Activated CD4-positive, alpha-beta T cell treated with anti-CD3 and anti-CD28 coated beads, Interleukin-2, amount 50 U/mL, for 1 hour (primary cell): Measurements from ENCODE around the gene VPS39.

Experiments
- DNase-seq: peaks from one replicate; pipeline ENCODE4 v3.0.0-alpha.2; 2020

The VPS39 gene

DNA sequence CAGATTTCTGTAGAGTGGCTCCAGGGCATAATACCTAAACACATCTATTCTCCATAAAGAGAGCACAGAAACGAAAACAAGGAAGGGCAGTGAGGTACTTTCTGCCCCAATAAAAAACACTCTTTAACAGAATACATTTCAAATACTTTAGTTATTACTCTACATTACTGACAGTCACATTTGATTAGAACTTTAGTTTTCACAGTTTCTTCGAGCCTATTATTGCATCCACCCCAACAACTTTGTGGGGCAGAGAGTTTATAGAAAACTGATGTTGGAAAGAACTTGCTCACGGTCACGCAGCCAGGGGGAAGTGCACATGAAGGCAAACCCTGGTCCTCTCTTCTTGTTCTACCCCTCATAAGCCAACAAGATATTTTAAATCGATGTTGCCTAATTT, 9.0 kb downstream of the VPS39 start:
- DNase-seq = no peak

DNA sequence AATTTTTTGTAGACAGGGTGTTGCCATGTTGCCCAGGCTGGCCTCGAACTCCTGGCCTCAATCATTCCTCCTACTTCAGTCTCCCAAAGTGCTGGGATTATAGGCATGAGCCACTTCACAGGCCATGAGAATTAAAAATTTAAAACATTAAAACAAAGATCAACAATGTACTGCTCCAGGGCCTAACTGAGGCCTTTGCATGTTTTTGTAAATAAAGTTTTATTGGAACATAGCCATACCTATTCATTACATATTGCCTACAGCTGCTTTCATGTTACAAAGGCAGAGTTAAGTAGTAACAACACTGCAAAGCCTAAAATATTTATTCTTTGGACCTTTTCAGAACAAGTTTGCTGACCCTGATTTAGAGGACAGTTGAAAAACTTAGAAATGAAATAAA, 9.6 kb downstream of the VPS39 start:
- DNase-seq = no peak

DNA sequence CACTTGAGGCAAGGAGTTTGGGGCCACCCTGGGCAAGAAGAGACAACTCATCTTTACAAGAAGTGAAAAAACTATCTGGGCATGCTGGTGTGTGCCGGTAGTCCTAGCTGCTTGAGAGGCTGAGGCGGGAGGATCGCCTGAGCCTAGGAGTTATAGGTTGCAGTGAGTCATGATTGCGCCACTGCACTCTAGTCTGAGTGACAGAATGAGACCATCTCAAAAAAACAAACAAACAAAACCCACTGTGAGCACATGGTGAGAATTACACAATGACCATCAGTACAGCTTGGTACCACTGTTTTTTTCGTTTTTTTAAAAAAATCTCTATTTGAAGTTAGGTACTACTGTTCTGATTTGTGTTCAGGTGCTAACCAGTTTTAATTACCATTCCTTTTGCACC, 13.6 kb downstream of the VPS39 start:
- DNase-seq = no peak

DNA sequence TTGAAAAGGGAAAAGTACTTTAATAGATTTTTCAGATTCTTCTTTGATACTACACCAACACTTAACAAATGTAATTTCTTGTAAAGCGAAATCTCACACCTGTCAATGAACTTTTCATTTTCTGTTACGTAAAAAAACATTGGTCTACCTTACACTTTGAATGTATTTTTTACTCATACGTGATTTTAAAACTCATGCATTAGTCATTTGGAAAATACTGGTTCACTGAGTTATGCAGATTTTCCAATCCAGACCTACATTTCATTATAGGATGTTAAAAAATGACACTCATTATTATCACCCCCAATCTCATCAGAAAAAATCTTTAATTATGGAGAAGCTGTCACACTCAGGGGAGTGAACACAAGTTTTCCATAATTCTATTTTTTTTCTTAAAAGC, 14.7 kb downstream of the VPS39 start:
- no peak for DNase-seq

DNA sequence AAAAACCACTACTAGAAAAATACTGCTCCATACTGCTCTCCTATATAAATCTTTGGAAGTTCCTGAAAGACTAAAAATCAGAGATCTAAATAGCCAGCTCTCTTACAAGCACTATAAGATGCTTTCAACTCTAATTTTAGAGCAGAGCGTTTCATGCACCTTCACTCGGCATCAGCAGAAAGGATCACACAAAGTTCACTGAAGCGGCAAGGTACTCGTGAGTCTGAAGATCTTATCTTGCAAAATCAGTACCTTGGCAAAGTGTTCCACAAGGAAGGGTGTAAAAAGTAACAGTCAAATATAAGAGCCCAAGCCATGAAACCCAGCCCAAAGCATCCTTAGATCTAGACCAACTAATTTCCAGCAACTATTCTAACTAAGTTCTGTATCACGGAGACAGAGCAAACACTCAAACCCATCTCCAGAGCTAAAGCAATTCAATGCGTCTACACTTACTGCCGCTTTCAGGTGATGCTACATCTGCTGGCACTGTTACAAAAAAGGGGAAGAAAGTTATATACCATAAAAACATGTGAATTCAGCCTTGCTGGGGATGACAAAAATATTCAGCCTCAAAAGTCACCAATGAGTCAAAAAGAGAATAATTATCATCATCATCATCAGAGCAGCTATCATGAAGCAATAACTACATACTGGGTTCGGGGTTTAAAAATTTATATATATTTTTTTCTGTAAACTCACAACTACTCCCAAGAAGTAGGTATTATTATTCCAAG, 16.3 kb downstream of the VPS39 start:
- DNase-seq = no peak

DNA sequence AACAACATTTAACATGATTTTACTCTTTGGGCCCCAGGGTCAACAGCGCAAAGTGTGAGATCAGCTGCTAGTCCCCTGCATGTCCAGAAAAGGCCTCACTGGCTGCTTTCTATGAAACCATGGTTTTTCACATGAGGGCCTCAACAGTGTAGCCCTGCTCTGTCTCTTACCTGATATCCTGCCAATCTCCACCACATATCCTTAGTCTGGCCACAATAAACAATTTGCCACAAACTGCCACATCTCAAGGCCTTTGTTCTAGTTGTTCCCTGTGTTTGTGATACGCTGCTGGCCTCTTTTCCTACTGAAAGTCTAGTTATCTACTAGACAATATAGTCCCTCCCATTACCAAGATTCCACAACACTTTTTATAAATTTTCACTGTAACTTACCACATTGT, 17.7 kb downstream of the VPS39 start:
- DNase-seq = no peak

DNA sequence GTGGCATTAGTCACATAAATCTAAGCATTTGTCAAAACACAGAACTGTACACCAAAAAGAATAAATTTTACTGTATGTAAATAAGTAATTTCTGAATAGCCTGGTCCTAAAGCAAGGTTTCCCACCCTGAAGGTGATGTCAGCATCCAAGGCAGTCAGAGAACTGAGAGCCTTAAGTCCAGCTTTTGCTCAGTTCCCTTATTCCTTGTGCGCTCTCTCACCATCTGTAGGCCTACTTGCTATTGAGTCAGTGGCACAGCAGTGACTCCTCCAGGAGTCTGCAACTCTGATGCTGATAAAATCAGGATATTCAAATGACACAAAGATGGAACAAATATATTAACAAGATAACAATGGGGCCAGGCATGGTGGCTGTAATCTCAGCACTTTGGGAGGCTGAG, 22.3 kb downstream of the VPS39 start:
- DNase-seq = no peak

DNA sequence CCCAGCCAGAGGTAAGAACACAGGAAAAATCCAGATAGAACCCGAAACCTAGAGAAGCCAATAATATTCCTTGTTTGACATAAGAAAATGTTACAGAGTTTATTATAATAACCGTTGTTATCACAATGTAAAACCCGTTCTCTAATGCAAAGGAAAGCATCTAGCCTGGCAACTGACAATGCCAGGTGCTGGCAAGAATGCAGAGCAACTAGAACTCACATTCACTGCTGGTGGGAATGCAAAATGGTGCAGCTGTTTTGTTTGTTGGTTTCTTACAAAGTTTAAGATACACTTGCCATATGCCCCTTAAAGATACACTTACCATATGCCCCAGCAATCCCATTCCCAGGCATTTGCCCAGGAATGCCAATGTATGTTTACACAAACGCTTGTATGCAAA, 23.4 kb downstream of the VPS39 start:
- DNase-seq = no peak

DNA sequence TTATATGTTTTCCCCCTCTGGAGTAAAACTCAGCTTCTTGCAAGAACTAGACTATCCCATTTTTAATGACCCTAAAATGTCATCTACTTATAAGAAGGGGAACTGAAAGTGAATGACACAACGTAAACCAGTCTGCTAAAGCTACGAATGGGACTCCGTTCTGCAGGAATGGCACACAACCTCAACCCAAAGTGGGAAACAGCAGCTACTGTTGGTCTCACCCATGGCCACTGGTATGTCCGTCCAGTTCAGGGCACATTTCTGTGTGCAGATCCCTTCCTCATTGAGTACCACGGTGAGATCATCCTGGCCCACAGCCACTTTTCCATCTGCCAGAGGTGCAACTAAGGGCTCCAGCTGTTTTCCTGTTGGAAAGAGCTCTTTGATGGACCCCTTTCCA, 23.8 kb downstream of the VPS39 start:
- no peak for DNase-seq

DNA sequence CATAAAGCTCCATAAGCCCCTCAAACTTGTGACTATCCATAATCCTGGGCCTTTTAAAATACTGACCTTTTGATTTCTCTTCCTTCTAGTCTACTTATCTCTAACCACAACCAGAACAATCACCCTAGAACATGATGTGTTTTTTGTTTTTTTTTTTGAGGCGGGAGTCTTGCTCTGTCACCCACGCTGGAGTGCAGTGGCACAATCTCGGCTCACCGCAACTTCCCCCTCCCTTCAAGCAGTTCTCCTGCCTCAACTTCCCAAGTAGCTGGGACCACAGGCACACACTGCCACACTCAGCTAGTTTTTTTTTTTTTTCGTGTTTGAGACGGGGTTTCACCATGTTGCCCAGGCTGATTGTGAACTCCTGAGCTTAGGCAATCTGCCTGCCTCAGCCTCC, 25.1 kb downstream of the VPS39 start:
- no peak for DNase-seq

DNA sequence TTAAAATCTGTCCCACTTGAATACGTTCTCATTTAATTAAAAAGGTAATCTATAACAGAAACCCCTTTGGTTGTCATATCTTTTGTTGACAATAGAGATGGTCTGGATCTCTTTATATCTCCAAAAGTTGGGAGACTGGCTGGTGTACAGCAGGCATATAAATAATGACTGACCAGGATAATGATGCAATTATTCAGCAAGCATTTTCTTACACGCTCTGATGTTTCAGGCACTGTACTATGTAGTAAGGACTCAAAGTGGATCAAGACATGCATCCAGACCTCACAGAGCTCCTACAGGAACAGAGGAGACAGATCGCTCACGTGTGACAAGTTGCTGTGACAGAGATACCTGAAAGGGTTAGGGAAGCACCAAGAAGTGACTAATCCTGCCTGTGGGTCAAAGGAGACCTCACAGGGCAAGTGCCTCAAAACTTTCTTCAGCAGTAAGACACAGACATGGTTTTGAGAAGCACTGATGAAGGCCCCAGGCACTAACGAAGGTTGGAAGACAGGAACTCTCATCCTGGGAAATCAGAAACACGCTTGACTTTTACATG, 25.7 kb downstream of the VPS39 start:
- DNase-seq = no peak

DNA sequence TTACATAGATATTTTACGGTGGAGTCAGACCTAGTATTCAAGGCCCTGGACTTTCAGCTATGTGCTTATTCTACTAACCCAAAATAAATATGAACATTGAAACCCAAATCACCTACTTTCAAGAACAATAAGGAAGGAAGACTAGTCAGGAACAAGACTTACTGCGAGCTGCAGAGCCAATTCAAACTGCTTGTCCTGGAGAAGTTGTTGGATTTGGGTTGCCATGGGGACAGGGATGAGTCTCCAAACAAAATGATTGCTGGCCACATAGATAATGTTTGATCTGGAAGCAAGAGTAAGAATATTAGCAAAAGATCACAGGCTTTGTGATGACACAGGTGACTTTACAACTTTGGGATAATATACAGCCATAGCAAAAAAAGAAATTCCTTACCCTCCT, 30.0 kb downstream of the VPS39 start:
- no peak for DNase-seq

DNA sequence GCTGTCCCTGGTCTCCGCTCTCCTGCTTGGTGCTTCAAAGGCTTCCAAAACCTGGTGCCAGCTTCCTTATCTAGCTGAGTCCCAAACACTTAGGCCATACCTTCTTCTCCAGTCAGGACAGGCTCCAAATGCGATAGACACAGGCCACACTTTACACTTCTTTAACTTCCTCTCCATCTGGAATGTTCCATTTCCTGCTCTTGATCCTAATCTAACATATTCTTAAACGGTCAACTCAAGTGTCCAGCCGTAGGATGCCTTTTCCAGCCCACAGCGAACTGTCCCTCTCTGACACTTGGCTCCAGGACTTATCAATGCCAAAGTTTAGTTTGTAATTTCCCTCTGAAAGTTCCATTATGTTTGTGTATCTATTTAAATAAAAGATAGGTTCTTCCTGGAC, 32.4 kb downstream of the VPS39 start:
- DNase-seq = no peak

DNA sequence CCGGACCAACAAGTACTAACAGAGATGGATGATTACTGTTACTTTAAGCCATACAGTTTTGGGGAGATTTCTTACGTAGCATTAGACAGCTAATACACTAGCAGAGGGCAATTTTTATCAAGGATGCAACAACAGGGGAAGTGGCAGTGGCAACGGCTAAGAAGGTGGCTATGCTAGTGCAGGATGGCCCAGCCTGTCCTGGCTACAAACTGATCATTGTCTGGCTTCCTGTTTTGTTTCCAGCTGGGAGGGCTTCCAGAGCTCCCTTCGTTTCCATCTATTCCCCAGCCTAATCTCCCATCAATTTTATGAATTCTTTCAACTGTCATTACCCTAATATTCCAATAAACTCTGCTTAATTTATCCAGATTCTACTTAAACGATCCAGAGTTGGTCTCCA, 35.6 kb downstream of the VPS39 start:
- DNase-seq = no peak

DNA sequence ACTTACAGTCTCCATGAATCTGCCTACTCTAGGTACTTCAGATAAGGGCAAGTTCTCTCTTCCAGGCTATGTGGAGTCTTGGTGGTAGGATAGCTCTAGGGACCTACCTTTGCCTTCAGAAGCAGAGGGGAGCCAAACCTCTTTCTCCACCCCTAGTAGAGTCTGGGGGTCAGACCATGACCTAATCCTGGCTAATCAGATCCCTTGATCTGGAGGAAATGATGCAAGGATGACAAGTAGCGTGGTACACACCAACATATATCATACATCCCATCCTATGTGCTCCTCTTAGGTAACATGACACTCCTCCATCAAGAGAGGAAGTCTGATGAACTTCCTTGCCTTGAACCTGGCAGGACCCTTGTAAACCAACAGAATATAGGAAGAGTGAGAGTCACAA, 36.3 kb downstream of the VPS39 start:
- DNase-seq = no peak

DNA sequence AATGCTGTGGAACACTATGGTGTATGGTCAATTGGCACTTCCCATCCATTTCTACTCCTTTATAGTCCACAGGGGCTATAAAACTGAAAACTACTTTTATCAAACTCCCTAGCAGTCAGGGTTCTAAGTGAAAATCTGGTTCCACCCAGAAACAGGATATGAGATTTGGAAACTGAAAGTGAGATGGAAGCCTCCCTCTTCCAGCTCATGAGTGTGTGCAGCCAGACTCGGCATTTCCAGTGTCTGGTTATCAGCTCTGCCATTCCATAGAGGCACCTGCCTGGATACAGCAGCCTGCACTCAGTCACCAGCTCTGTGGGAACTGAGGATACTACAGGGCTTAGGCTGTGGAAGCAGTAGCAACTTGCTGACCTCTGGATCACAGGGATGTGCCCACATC, 37.0 kb downstream of the VPS39 start:
- DNase-seq = no peak

DNA sequence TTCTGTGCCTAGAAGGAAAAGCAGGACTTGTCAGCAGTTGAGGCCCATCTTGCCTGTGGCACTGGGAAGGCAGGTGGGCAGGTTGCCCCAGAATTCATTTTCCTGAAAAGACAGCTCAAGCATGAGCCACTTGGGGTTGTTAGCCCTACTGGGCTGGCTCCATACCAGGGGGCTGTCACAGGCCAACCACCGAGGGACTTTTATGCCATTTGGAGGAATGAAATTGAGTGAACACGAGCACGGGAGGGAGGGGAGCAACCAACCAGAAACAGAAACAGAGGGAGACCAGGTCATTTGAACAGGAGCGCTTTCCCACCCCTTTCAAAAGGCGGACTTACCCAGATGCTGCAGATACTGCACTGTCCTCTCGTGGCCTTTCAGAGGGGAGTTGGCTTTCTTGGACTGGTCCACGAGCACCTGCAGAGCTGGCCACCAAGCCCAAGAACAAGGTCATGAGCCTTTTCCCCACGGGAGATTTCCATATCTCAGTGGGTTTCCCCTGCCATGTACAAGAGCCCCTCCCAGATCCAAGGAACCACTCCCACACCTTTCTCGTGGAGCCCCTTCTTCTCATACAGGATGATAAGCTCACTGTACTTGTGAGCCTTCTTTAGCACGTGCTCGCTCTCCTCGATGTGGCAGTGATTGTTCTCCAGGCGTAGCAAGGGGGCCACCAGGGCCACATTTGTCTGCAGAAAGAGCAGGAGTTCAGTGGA, 41.7 kb downstream of the VPS39 start:
- DNase-seq = no peak

DNA sequence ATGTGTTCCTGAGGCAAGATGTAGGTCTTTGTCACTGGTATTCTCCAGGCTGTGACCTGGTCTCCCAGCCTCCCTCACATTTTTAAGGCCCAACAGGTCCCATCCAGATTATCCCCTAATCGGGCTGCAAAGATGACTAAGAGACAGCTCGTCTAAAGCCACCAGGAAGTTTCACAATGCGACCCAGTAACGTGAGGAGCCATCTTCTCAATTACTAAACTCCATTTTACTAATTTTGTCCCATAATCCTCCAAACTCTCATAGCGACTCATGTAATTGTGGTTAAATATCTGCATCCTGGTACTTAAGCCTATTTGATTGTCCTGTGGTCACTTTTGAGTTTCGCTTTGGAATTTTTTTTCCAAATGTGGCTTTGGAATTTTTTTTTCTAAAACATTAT, 43.0 kb downstream of the VPS39 start:
- DNase-seq = no peak

DNA sequence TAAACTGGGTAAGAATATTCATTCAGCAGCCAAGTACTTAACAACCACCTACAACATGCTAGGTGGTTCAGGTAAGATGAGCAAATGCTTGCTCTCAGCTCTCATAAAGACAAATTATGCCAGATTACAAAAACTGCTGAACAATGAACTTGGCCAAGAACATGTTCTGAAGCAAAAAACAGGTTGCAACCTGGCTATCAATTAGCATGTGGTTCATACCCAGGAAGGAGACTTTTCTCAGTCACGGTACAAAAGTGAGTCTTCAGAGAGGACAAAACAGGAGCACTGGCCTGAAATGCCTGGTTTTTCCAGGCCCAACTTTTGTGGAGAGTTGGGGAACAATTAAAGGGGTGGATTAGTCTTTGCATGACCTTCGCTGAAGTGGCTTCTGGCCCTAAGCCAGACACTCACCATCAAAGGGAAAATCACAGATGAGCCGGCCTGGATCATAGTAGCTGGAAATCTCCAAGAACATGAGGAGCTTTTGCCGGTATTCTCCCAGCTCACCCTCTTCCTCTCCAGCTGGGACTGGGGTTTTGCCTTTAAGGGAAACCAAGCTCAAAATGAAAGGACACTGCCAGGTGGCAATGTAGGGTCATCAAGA, 44.1 kb downstream of the VPS39 start:
- no peak for DNase-seq

DNA sequence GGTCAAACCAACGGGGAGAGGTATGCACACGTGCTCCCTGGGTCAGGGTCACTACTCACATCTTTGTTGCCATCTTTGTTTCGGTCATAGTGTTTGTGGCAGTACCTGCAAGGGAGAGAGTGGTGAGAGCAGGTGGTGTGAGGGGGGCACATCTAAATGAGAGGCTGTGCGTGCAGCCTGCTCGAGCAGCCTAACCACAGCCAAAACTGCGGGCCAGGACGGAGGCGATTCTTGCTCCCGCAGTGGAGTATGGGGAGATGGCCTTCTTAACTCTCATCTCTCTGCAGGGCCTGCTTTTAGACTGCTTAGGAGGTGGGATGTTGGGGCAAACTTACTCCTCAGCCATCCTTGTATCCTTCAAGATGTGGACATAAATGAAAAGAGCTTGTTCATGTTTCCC, 44.8 kb downstream of the VPS39 start:
- no peak for DNase-seq

DNA sequence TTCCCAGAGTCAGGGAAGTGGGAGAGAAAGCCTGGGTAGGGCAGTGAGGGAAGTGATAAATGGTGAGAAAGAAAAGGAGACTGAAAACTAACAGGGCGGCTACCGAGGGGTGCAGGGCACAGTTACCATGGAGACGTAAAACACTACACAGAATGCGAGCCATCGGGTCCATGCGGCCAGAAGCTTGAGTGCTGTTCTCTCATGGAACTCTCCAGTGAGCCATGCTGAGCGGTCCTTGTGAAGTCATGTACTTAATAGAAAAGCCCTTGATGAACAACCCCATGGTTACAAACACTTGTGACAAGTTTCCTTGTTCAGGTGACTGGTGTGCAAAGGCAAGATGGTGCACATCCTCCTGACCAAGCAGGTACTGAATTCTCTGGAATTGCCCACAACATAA, 48.0 kb downstream of the VPS39 start:
- DNase-seq = no peak

DNA sequence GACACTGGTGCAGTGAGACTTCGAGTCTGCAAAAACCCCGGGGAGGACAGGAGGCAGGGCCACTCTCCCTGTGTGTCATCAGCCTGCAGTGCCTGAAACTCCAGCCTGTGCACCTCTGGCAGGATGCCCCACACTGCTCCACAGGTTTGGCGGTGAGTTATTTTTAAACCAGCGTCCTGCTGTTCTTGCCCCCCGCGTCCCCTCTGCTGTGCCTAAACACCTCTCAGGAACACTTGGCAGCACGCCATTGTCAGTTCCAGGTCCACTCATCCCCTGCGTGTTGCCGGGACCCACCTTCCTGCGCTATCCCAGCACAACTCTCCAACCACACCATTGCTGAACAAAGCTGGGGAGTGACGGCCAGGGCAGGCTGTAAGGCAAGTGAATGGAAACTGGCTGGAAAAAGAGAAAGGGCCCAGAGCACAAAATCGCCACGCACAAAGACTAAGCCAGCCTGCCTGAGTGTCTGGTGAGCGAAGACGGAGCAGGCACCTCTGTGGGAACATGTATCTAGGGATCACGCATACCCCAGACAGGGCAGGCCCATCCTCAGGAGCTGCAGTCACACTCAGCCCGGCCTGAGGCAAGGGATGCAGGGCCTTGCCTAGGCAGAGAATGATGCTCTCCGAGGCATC, 48.6 kb downstream of the VPS39 start:
- no peak for DNase-seq

DNA sequence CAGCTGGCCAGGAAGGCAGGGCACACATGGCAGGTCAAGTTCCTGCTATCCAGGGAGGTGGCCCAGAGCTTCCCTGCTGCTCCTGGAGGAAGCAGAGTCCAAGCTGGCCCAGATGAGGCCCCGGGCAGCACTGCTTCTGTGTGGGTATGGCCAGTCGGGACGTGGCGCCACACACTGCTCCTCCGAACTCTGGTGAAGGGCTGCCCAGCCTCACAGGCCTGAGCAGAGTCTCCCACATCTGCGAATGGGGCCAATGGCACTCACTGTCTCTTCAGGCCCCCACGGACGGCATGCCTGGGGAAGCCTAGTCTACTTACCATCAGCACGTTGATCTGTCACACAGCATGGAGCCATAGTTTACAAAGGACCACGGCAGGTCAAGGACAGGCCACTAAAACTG, 49.2 kb downstream of the VPS39 start:
- DNase-seq = no peak
